Tibial artery (tissue), 4 donors: Measurements from ENCODE around the gene SPACA7.

ENCODE experiments used
- DNase-seq, 2 donors: peaks; one replicate each; pipeline ENCODE4 v3.0.0-alpha.2; 2019
- H3K27ac ChIP-seq, 2 donors: fragments of 200-600 bp; sonication (generic) in 1 of 2; 1 replicate in 1 of 2; 2 replicates in 1 of 2; pipeline ENCODE4 v1.5.1; 2018 to 2019; ENCODE audit warnings: mild to moderate bottlenecking in 1 of 2
- H3K27me3 ChIP-seq, 2 donors: fragments of 200-600 bp; sonication (generic) in 1 of 2; one replicate each; pipeline versions ENCODE4 v1.5.1 to v1.6.0; 2016 to 2019
- H3K36me3 ChIP-seq, 3 donors: fragments of 200-600 bp; sonication (generic) in 2 of 3; one replicate each; pipeline ENCODE4 v1.5.1; 2016 to 2019; ENCODE audit warnings: mild to moderate bottlenecking in 2 of 3
- H3K4me1 ChIP-seq, 4 donors: fragments of 200-600 bp; sonication (generic) in 2 of 4; 1 replicate in 3 of 4; 2 replicates in 1 of 4; pipeline ENCODE4 v1.5.1; 2016 to 2019
- H3K4me3 ChIP-seq, 2 donors: fragments of 200-600 bp; sonication (generic) in 1 of 2; 1 replicate in 1 of 2; 2 replicates in 1 of 2; pipeline ENCODE4 v1.5.1; 2018 to 2019; ENCODE audit warnings: mild to moderate bottlenecking in 2 of 2
- H3K9me3 ChIP-seq, 3 donors: fragments of 200-600 bp; sonication (generic) in 1 of 3; one replicate each; pipeline ENCODE4 v1.5.1; 2016 to 2019
- intact Hi-C: fragments of 100-400 bp; cut with DNase I; formaldehyde crosslinking; loops from one replicate; pipeline ENCODE4 v1.15.0; 2023; ENCODE audit warnings: low total_unique reads
- TF ChIP-seq, protein P1 (sequence below), 2 experiments: fragments of 200-600 bp in 1 of 2; fragments of 450-650 bp in 1 of 2; IDR thresholded peaks; one replicate each; pipeline ENCODE4 v1.5.1; 2017 to 2019; ENCODE audit warnings: antibody characterized with exemption in 2 of 2, mild to moderate bottlenecking in 1 of 2, moderate library complexity in 1 of 2

Gene SPACA7

DNA sequence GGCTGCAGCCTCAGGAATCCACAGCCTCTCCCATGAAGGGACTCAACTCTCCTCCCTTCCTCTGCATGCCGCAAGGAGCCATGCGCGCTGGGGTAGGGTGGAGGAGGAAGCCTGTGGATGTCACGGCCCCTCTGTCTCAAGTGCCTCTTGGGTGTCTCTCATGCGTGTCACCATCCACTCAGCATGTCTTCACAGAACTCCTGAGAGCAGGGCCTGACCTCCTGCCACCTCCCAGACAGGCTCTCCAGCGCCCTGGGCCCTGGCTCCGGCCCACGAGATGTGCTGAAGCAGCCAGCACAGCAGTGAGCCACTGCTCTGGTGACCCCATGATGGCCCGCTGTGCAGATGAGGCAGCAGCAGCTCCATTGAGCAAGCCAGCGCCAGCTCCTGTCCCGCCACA lies 25.9 kb upstream of the SPACA7 start:
- peaks cover 0 to 4% (median 0%) of the 10 kb centered on the region in 4 donors for H3K4me1 ChIP-seq
- no peaks in the 10 kb centered on the region for H3K27me3 ChIP-seq
- H3K36me3 ChIP-seq = no peaks in the 10 kb centered on the region
- TF ChIP-seq, protein P1, sequence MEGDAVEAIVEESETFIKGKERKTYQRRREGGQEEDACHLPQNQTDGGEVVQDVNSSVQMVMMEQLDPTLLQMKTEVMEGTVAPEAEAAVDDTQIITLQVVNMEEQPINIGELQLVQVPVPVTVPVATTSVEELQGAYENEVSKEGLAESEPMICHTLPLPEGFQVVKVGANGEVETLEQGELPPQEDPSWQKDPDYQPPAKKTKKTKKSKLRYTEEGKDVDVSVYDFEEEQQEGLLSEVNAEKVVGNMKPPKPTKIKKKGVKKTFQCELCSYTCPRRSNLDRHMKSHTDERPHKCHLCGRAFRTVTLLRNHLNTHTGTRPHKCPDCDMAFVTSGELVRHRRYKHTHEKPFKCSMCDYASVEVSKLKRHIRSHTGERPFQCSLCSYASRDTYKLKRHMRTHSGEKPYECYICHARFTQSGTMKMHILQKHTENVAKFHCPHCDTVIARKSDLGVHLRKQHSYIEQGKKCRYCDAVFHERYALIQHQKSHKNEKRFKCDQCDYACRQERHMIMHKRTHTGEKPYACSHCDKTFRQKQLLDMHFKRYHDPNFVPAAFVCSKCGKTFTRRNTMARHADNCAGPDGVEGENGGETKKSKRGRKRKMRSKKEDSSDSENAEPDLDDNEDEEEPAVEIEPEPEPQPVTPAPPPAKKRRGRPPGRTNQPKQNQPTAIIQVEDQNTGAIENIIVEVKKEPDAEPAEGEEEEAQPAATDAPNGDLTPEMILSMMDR (IDR thresholded peaks at IDR 0.05) = no peak
- H3K9me3 ChIP-seq = no peaks in the 10 kb centered on the region
- peak in 1 of 2 donors; percentile 61 for DNase-seq
- H3K27ac ChIP-seq = no peak overlapping the region
- intact Hi-C loops = no loop called here
- H3K4me3 ChIP-seq = no peak overlapping the region

DNA sequence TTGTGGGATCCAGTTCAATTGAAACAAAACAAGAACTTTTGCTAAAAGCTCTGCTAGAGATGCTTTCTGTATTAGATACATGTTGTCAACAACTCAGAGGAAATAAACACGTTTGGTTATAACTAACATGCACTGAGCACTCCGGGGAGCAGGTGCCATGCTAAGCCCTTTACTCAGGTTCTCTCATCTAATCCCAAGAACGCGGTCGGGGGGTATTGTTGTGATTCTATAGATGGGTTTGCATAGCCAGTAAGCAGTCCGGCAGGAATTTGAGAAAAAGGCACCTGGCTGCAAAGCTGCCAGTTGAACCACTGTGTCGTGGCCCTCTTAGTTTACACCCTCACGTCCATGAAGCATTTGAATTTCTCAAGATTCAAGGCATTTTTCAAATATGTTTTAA lies 24.3 kb upstream of the SPACA7 start:
- DNase-seq = peak in 1 of 2 donors; percentile 33
- no peak overlapping the region for H3K4me3 ChIP-seq
- H3K27me3 ChIP-seq = no peaks in the 10 kb centered on the region
- intact Hi-C loops = no loop called here
- TF ChIP-seq, protein P1 (IDR thresholded peaks at IDR 0.05) = no peak
- peaks cover 0 to 4% (median 0%) of the 10 kb centered on the region in 4 donors for H3K4me1 ChIP-seq
- no peak overlapping the region for H3K27ac ChIP-seq
- H3K36me3 ChIP-seq = no peaks in the 10 kb centered on the region
- no peaks in the 10 kb centered on the region for H3K9me3 ChIP-seq

DNA sequence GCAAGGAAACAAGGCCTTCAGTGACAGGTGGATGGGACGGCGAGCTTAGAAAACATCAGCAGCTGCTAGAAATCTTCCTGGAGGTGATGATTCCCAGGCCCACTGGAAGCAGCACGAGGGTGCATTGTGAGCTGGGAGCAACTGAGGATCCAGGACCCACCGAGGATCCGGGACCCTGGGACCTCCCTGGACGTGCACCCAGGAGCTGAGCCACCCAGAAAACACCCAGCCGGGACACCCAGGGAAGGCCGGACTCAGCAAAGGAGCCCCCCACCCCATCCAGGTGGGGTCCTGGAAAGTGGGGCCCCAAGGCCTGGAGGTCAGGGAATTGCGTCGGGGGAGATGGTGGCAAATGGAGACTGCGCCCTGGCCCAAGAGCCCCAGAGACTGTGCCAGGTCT lies 22.3 kb upstream of the SPACA7 start:
- TF ChIP-seq, protein P1 (IDR thresholded peaks at IDR 0.05) = no peak
- no peak overlapping the region for H3K27ac ChIP-seq
- no peak overlapping the region for H3K4me3 ChIP-seq
- H3K4me1 ChIP-seq = peaks cover 0 to 4% (median 0%) of the 10 kb centered on the region in 4 donors
- H3K36me3 ChIP-seq = no peaks in the 10 kb centered on the region
- H3K9me3 ChIP-seq = no peaks in the 10 kb centered on the region
- intact Hi-C loops = no loop called here
- peak in 1 of 2 donors; percentile 35 for DNase-seq
- no peaks in the 10 kb centered on the region for H3K27me3 ChIP-seq

DNA sequence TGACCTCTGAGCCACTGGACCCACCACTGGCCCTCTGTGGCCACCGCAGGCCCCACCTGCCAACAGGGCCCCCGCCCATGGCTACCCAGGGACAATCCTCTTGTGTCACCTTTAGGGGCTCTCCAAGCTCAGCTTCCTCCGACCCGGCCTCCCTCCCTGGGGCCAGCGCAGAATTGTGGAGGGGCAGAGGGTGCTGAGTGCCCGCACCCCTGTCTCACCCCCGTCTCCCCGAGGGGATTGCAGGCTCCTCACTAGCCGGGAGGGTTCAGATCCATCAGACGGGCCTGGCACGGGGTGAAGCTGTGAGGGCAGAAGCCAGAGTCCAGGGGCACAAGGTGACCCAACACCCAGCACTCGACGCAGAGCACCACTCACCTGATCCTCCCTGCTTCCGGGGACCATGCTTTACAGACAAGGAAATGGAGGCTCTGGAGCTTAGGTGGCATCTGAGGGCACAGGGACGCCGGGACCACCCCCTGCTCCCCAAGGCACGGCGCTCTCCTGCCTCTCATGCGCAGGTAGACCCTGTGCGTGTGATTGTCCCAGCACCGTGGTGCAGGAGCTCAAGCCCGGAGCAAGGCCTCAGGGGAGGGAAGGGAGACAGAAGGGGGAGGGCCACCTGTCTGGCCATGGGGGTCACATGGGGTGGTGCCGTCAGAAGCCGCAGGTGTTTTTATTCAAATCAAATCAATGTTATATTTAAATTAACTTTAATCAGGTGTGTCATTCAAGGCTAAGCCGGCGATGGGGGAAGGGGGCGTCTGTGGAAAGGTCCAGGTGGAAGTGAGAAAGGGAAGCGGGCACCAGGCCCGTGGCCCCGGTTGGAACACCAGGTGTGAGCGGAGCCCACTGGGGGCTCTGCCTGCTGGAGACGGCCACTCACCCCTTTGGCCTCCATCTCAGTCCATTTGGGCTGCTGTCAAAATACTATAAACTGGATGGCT lies 21.6 kb upstream of the SPACA7 start:
- Histone ChIP-seq H3K36me3 (no peaks in the 10 kb centered on the region), H3K4me3 (no peak overlapping the region), H3K27ac (no peak overlapping the region), H3K9me3 (no peaks in the 10 kb centered on the region), H3K4me1 (peaks cover 0 to 4% (median 0%) of the 10 kb centered on the region in 4 donors), H3K27me3 (no peaks in the 10 kb centered on the region)
- TF ChIP-seq, protein P1 (IDR thresholded peaks at IDR 0.05) = no peak
- intact Hi-C loops = no loop called here
- DNase-seq = no peak

DNA sequence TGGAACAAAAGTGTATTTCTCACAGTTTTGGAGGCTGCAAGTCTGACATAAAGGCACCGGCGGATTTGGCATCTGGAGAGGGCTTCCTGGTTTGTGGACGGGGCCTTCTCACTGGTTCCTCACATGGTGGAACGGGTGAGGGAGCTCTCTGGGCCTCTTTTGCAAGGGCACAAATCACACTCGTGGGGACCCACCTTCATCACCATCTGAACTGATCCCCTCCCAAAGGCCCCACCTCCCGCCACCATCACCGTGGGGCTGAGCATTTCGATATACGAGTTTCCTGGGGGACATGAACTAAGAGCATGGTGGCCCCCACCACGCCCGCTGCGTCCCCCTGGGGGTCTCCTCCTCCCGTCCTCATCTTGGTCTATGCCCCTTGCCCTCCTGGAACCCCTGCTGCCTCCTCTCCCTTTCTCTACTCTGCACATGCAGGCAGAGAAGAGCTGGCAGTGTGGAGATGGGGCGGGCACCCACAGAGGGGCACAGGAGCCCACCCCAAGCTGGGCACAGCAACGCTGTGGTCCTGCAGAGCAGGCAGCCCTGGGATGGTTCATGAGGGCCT lies 20.8 kb upstream of the SPACA7 start:
- TF ChIP-seq, protein P1 (IDR thresholded peaks at IDR 0.05) = no peak
- no peak overlapping the region for H3K27ac ChIP-seq
- no peaks in the 10 kb centered on the region for H3K36me3 ChIP-seq
- no peak overlapping the region for H3K4me3 ChIP-seq
- peaks cover 0 to 4% (median 0%) of the 10 kb centered on the region in 4 donors for H3K4me1 ChIP-seq
- peak in 1 of 2 donors; percentile 54 for DNase-seq
- H3K27me3 ChIP-seq = no peaks in the 10 kb centered on the region
- H3K9me3 ChIP-seq = no peaks in the 10 kb centered on the region
- intact Hi-C loops = no loop called here
